ENCODE data around the gene NTSR1. TPM values are rescaled to one million over a fixed set of nuclear protein-coding genes. Genes with fewer than 3 reads are reported as not detected.

The NTSR1 gene
- total RNA-seq, 3 donors from 2014 or later (not counting 1 experiment from before 2014, with no cell fraction given): 0.11 to 0.45 TPM; not detected in 1

GRCh38 chr20:62716198-62716940 lies 7.7 kb downstream of the NTSR1 start:
- peaks cover 10 to 12% of the 10 kb centered on the region in 2 donors for H3K4me1 Mint-ChIP-seq
- H3K27ac ChIP-seq (ENCODE audit: low read length): peak overlapping the region; percentile 55
- H3K4me3 ChIP-seq (ENCODE audit: low read length): no peak overlapping the region
- H3K9me3 ChIP-seq (ENCODE audit: control insufficient read depth, insufficient read depth, low read length): peaks cover 3% of the 10 kb centered on the region
- peak overlapping the region; percentile 78 to 82 for H3K27ac Mint-ChIP-seq
- intact Hi-C loops (cut with micrococcal nuclease): no loop called here
- peaks cover 0 to 4% of the 10 kb centered on the region in 2 donors for H3K9me3 Mint-ChIP-seq
- peak; percentile 90 to 98 (median 93) for ATAC-seq
- H3K27me3 Mint-ChIP-seq (ENCODE audit: low read depth in 2 of 2): peaks cover 0 to 9% of the 10 kb centered on the region in 2 donors
- no peaks in the 10 kb centered on the region for H3K27me3 ChIP-seq (ENCODE audit: control insufficient read depth, insufficient read depth, low read length)
- no peaks in the 10 kb centered on the region for H3K36me3 ChIP-seq (ENCODE audit: control insufficient read depth, insufficient read depth, low read length)
- H3K4me1 ChIP-seq (ENCODE audit: control insufficient read depth, insufficient read depth, low read length): peaks cover 27% of the 10 kb centered on the region
- peak; percentile 26 to 75 for DNase-seq
- 39% methylated on average over 30 of the region's 30 CpGs for WGBS (ENCODE audit: insufficient coverage)
- H3K4me3 Mint-ChIP-seq: peak overlapping the region; percentile 72
- H3K36me3 Mint-ChIP-seq: peaks cover under 1% of the 10 kb centered on the region
- no peak for TF ChIP-seq CTCF (IDR thresholded peaks at IDR 0.05)

GRCh38 chr20:62716941-62717310 lies 8.3 kb downstream of the NTSR1 start:
- ATAC-seq (no peak), DNase-seq (no peak)
- Histone ChIP-seq H3K4me3 (ENCODE audit: low read length) (no peak overlapping the region), H3K36me3 (ENCODE audit: control insufficient read depth, insufficient read depth, low read length) (no peaks in the 10 kb centered on the region), H3K27ac (ENCODE audit: low read length) (peak overlapping the region; percentile 55), H3K9me3 (ENCODE audit: control insufficient read depth, insufficient read depth, low read length) (peaks cover 7% of the 10 kb centered on the region), H3K27me3 (ENCODE audit: control insufficient read depth, insufficient read depth, low read length) (no peaks in the 10 kb centered on the region), H3K4me1 (ENCODE audit: control insufficient read depth, insufficient read depth, low read length) (peaks cover 27% of the 10 kb centered on the region)
- Mint-ChIP-seq H3K4me1 (peaks cover 10 to 12% of the 10 kb centered on the region in 2 donors), H3K4me3 (no peak overlapping the region), H3K9me3 (peaks cover 2 to 9% of the 10 kb centered on the region in 2 donors), H3K36me3 (peaks cover 6% of the 10 kb centered on the region), H3K27me3 (ENCODE audit: low read depth in 2 of 2) (peaks cover 0 to 9% of the 10 kb centered on the region in 2 donors), H3K27ac (peak overlapping the region in 1 of 2 donors; percentile 82)
- 93% methylated on average over 11 of the region's 11 CpGs for WGBS (ENCODE audit: insufficient coverage)
- intact Hi-C loops (cut with micrococcal nuclease): no loop called here
- TF ChIP-seq CTCF (IDR thresholded peaks at IDR 0.05): no peak

GRCh38 chr20:62717933-62718332 lies 9.3 kb downstream of the NTSR1 start:
- Mint-ChIP-seq H3K36me3 (peaks cover 8% of the 10 kb centered on the region), H3K4me1 (peaks cover 10 to 12% of the 10 kb centered on the region in 2 donors), H3K27me3 (ENCODE audit: low read depth in 2 of 2) (peaks cover 0 to 13% of the 10 kb centered on the region in 2 donors), H3K27ac (no peak overlapping the region), H3K9me3 (peaks cover 2 to 9% of the 10 kb centered on the region in 2 donors), H3K4me3 (no peak overlapping the region)
- intact Hi-C loops (cut with micrococcal nuclease): no loop called here
- peaks cover 7% of the 10 kb centered on the region for H3K9me3 ChIP-seq (ENCODE audit: control insufficient read depth, insufficient read depth, low read length)
- no peak overlapping the region for H3K4me3 ChIP-seq (ENCODE audit: low read length)
- ATAC-seq: no peak
- H3K4me1 ChIP-seq (ENCODE audit: control insufficient read depth, insufficient read depth, low read length): peaks cover 27% of the 10 kb centered on the region
- no peaks in the 10 kb centered on the region for H3K36me3 ChIP-seq (ENCODE audit: control insufficient read depth, insufficient read depth, low read length)
- TF ChIP-seq CTCF (IDR thresholded peaks at IDR 0.05): no peak
- DNase-seq: no peak
- WGBS (ENCODE audit: insufficient coverage): 80% methylated on average over 18 of the region's 18 CpGs
- no peaks in the 10 kb centered on the region for H3K27me3 ChIP-seq (ENCODE audit: control insufficient read depth, insufficient read depth, low read length)
- no peak overlapping the region for H3K27ac ChIP-seq (ENCODE audit: low read length)

Measured in natural killer cell (primary cell).